Mucosa of gallbladder (tissue), 1 donor: Measurements from ENCODE around the gene PIGR. TPM values are rescaled to one million over a fixed set of nuclear protein-coding genes. Genes with fewer than 3 reads are reported as not detected.
"Not testable (repeated sequence)": the region's sequence is repeated elsewhere in the genome, so short reads cannot be mapped to it uniquely, and the experiment has no call there.

ENCODE experiments used
- DNase-seq: peaks from one replicate; pipeline ENCODE4 v3.0.0-alpha.2; 2020; ENCODE audit warnings: low spot score
- total RNA-seq: library from RNA; stranded (reverse); gene quantifications from one replicate; pipeline ENCODE4 v1.2.1, GENCODE V29; 2021
- donor health status: DM: no; HTN: no; CAD: no.

The PIGR gene
- total RNA-seq, 1 donor from 2014 or later: 2,875 TPM

DNA sequence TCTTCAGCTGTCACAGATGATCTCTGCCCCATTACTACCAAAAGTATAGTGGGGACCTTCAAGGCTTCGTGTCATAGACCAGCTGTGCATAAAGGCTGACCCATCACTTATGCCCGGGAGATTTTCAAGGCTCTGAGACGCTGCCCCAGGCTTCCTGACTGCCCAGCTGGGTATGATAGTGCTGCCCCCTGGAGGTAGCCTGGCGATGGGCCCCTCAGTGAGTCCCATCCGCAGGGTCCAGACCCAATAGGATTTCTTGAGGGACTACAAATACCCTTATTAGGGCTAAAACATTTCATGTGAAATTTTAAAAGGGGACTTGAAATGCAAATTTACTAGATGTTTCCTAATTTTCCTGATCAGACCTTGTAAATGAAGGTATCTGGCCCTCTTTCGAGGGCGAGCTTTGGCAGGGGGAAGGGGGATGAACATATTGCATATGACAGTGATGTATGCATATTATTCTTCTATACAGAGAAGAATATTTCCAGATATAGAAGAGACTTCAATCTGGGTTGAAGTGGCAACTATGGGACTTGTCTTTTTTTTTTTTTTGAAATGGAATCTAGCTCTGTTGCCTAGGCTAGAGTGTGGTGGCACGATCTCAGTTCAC, 12.8 kb downstream of the PIGR start:
- DNase-seq: no peak

DNA sequence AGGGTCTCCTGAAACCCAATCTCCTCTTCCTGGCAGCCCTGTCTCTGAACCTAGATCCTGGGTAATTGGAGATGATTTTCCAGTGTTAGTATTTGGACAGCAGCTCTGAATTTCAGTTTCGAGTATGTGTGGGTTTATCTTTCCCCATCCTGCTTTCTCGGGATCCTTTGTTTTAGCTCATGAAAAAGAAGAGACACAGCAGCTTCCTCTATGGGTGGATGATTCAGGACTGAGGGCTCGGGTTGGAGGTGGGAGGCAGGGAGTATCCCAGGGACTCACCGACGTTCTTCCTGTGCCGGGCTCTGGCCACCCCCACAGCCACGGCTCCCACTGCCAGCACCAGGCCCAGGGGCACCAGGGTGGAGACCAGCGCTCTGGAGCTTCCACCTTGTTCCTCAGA, 14.1 kb downstream of the PIGR start:
- DNase-seq: no peak

- DNase-seq: no peak
Measured at GRCh38 chr1:206931709-206932108, 14.6 kb downstream of the PIGR start.

DNA sequence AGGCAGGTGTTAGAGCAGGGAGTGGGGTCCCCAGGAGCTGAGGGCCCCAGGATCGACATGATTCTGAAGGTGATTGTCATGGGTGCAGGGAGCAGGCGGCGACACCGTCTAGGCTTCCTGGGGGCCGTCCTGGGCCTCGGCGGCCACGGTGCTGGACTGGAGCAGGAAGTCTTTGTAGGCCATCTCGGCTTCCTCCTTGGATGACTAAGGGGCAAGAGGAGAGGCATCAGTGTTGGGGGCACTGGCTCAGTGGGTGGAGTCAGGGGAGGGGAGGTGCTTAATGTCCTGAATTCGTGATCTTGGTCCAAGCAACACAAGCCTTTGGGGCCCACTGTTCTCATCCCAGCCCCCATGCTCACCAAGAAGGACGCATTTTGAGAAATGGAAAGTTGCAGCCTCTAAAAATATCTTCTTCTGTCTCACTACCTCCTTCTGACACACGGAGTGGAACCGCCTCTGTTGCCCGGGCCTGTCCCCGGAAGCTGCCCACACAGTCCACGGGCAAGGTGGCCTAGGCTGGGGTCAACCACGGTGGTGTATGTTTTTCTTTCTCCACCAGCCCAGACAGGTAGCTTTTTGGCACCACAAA, 16.0 kb downstream of the PIGR start:
- no peak for DNase-seq

DNA sequence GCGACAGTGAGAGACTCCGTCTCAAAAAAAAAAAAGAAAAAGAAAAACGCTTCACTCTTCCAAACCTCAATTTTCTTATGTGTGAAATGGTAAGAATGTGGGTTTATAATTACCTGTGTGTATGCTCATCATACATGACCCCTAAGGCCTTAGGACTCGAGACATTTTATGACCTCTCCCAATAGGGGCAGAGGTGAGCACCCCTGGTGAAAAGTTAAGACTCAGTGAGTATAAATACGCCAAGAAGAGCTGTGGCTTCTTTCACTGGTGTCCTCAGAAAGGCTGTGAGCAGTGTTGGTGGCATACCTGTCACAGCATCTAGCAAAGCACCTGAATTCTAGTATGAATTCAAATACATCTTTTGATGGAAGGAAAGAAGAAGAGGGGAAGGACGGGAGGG, 16.7 kb downstream of the PIGR start:
- no peak for DNase-seq

- no peak for DNase-seq
Measured at GRCh38 chr1:206926286-206926685, 20.0 kb downstream of the PIGR start.

GRCh38 chr1:206925106-206925736, 21.0 kb downstream of the PIGR start:
- DNase-seq: peak; percentile 61

DNA sequence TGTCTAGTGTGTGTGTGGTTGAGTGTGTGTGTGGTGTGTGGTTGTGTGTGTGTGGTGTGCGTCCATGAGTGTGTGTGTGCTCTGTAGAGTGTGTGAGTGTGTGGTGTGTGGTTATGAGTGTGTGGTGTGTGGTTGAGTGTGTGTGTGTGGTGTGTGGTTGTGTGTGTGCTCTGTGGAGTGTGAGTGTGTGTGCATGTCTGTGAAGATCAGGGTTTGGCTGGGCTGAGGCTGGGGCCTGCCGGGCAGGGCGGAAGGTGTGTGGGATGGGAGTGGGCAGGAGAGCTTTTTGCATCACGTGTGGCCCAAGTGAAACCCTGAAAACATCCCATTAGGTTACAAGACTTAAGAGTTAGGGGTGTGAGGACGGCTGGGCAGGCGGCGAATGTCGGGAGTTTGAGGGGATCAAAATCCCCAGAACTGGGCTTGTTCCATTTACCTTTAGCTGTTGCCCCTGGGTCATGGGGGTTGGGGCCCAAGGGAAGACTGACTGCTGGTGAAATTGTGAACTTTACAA, 21.6 kb downstream of the PIGR start:
- DNase-seq: no peak

- not testable (repeated sequence) for DNase-seq
Measured at GRCh38 chr1:206923961-206924557, 22.2 kb downstream of the PIGR start.

GRCh38 chr1:206923009-206923960, 23.0 kb downstream of the PIGR start:
- DNase-seq: peak; percentile 42

GRCh38 chr1:206922524-206922923, 23.7 kb downstream of the PIGR start:
- DNase-seq: no peak

GRCh38 chr1:206921772-206922265, 24.4 kb downstream of the PIGR start, which contains the start of gene FCMR:
FCMR (minus strand) TSS chr1:206921941; CDS start chr1:206921854, 87 bp downstream.
- peak; percentile 41 for DNase-seq

DNA sequence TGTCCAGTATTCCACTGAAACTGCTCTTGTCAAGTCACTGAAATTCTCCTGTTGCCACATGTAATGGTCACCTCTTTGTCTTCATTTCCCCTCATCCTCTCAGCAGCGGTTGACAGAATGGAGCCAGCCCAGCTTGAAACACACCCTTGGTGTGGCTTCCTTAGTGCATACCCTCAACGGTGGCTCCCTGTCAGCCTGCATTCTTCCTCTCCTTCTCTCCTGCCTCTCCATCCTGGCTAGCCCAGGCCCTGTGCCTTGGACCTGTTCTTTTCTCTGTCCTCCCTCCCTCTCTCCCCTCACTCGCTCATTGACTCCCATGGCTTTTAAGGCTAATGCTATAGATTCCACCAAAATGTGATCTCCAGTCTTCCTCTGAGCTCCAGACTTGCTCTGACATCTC, 28.2 kb downstream of the PIGR start:
- no peak for DNase-seq

GRCh38 chr1:206916000-206916709, 30.1 kb downstream of the PIGR start:
- no peak for DNase-seq

- no peak for DNase-seq
Measured at GRCh38 chr1:206915030-206915735, 31.1 kb downstream of the PIGR start.

DNA sequence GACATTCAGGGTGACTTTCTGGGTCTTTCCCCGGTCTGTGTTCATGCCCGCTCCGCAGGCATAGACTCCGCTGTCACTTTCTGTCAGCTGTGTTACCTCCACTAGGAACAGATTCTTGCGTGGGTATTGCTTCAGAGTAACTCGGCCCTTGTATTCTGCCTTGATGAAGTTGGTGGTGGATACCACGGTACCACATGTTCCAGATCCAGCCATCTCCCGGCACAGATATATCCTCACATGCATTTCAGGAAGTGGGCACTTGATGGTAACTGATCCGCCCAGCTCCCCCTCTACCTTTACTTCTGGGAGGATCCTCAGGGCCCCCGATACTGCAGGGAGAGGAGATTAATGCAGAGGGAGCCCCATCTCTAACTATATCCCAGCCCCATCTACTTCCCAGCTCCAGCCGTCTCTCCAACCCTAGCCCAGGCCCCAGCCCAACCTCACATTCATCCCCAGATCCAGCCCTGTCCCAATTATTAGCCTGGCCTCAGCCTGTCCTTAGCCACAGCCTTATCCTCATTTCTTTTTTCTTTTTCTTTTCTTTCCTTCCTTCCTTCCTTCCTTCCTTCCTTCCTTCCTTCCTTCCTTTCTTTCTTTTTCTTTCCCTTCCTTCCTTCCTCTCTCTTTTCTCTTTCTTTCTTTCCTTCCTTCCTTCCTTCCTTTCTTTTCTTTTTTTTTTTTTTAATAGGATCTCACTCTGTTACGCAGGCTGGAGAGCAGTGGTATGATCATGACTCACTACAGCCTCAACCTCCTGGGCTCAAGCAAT, 32.3 kb downstream of the PIGR start:
- no peak for DNase-seq

DNA sequence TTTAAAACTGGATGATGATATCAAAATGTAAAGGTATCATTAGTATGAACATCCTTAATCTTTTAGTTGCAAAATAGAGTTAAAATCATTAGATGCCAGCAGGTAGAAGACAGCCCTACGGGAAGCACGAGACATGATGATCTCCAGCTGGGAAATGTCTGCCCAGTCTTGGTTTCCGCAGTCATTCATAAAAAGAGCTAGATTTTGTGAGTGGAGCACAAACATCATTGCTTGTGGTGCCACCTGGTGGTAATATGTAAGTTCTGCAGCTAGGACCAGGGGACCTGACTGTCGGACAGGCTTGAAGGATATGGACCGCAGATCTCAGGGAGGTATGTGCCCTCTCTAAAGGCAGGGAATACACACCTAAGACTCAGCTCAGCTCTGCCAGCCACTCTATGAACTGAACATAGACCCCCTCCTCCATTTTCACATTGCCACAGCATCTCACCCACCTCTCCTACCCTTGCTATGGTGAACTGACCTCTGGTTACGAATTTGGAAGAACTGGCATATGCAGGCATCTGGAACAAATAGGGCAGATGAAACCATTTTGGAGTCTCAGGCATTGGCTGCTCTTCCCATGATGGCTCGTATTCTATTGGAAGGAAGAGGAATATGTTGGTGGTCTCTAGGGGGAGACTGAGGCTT, 33.7 kb downstream of the PIGR start:
- peak; percentile 83 for DNase-seq

GRCh38 chr1:206911064-206911663, 35.1 kb downstream of the PIGR start:
- peak; percentile 49 for DNase-seq
